CD1c-positive myeloid dendritic cell (primary cell): Measurements from ENCODE around the gene IRX2.

ENCODE experiments used
- DNase-seq: peaks from one replicate; pipeline ENCODE4 v3.0.0-alpha.2; 2016; ENCODE audit errors: extremely low spot score

The IRX2 gene

GRCh38 chr5:2741956-2742355, 9.5 kb downstream of the IRX2 start:
- no peak for DNase-seq

- no peak for DNase-seq
Measured at GRCh38 chr5:2740876-2741555, 10.5 kb downstream of the IRX2 start.

GRCh38 chr5:2740051-2740875, 11.2 kb downstream of the IRX2 start:
- DNase-seq, result no peak

- no peak for DNase-seq
Measured at GRCh38 chr5:2739360-2740050, 12.0 kb downstream of the IRX2 start.

GRCh38 chr5:2738700-2739359, 12.6 kb downstream of the IRX2 start:
- no peak for DNase-seq

GRCh38 chr5:2738156-2738699, 13.2 kb downstream of the IRX2 start:
- DNase-seq, result no peak

- no peak for DNase-seq
Measured at GRCh38 chr5:2737273-2738155, 14.0 kb downstream of the IRX2 start.

GRCh38 chr5:2736872-2737271, 14.6 kb downstream of the IRX2 start:
- no peak for DNase-seq

GRCh38 chr5:2735996-2736395, 15.5 kb downstream of the IRX2 start:
- DNase-seq, result no peak

- no peak for DNase-seq
Measured at GRCh38 chr5:2732850-2733249, 18.6 kb downstream of the IRX2 start.

GRCh38 chr5:2732004-2732403, 19.5 kb downstream of the IRX2 start:
- no peak for DNase-seq

GRCh38 chr5:2729189-2729588, 22.3 kb downstream of the IRX2 start:
- no peak for DNase-seq

- DNase-seq, result no peak
Measured at GRCh38 chr5:2727550-2727949, 23.9 kb downstream of the IRX2 start.

GRCh38 chr5:2725980-2726765, 25.3 kb downstream of the IRX2 start:
- DNase-seq, result no peak

GRCh38 chr5:2724831-2725230, 26.6 kb downstream of the IRX2 start:
- no peak for DNase-seq

- no peak for DNase-seq
Measured at GRCh38 chr5:2724031-2724581, 27.4 kb downstream of the IRX2 start.

- DNase-seq, result no peak
Measured at GRCh38 chr5:2722901-2723300, 28.6 kb downstream of the IRX2 start.

GRCh38 chr5:2721385-2722138, 29.9 kb downstream of the IRX2 start:
- DNase-seq, result no peak

- no peak for DNase-seq
Measured at GRCh38 chr5:2719332-2719731, 32.1 kb downstream of the IRX2 start.
